Erythroblast (primary cell): ENCODE measurements around the gene RETREG1.
A peak's percentile ranks its signal among the peaks of the same experiment; 100 is the strongest.
"Not testable (repeated sequence)": the region's sequence is repeated elsewhere in the genome, so short reads cannot be mapped to it uniquely, and the experiment has no call there.

Source experiments
- DNase-seq, 2 experiments: peaks; one replicate each; lab custom pipeline; 2025; lab: John Stamatoyannopoulos, UW
- GATA1 ChIP-seq: IDR thresholded peaks from 2 replicates; pipeline ENCODE4 v1.6.1; 2011; ENCODE audit warnings: low read depth, mild to moderate bottlenecking, control low read depth, low read length, moderate library complexity
- POLR2A ChIP-seq: IDR thresholded peaks from 2 replicates; pipeline ENCODE4 v1.6.1; 2011; ENCODE audit warnings: mild to moderate bottlenecking, low read length

Gene RETREG1

GRCh38 chr5:16456103-16456832 lies 160.5 kb downstream of the RETREG1 start:
- no peak for TF ChIP-seq GATA1
- no peak for TF ChIP-seq POLR2A
- DNase-seq: peak; percentile 69 to 80

- TF ChIP-seq POLR2A (no peak), GATA1 (no peak)
- DNase-seq: peak in 1 of 2 experiments; percentile 16
Measured at GRCh38 chr5:16455668-16456067, 161.1 kb downstream of the RETREG1 start.

- TF ChIP-seq POLR2A (no peak), GATA1 (no peak)
- DNase-seq: peak in 1 of 2 experiments; percentile 2
Measured at GRCh38 chr5:16454686-16455085, 162.1 kb downstream of the RETREG1 start.

- no peak for TF ChIP-seq GATA1
- DNase-seq: no peak
Measured at GRCh38 chr5:16453609-16454008, 163.2 kb downstream of the RETREG1 start.

GRCh38 chr5:16450163-16450562 lies 166.6 kb downstream of the RETREG1 start:
- no peak for DNase-seq
- TF ChIP-seq POLR2A (no peak), GATA1 (no peak)

- DNase-seq: peak; percentile 30 to 32
- TF ChIP-seq POLR2A (no peak), GATA1 (no peak)
Measured at GRCh38 chr5:16446993-16447392, 169.8 kb downstream of the RETREG1 start.

- no peak for DNase-seq
- TF ChIP-seq POLR2A (no peak), GATA1 (no peak)
Measured at GRCh38 chr5:16437977-16438376, 178.8 kb downstream of the RETREG1 start.

- not testable (repeated sequence) for DNase-seq
Measured at GRCh38 chr5:16436065-16436682, 180.6 kb downstream of the RETREG1 start.

GRCh38 chr5:16431490-16431889 lies 185.3 kb downstream of the RETREG1 start:
- TF ChIP-seq GATA1: no peak
- no peak for TF ChIP-seq POLR2A
- no peak for DNase-seq

- DNase-seq: no peak
- TF ChIP-seq POLR2A: no peak
Measured at GRCh38 chr5:16430349-16431089, 186.3 kb downstream of the RETREG1 start.

GRCh38 chr5:16428359-16428758 lies 188.4 kb downstream of the RETREG1 start:
- DNase-seq: no peak
- TF ChIP-seq POLR2A (no peak), GATA1 (no peak)

GRCh38 chr5:16427587-16427986 lies 189.2 kb downstream of the RETREG1 start:
- TF ChIP-seq POLR2A (no peak), GATA1 (no peak)
- DNase-seq: no peak
